GM19023 (cell line): ENCODE results near the gene HCST.

Experiments
- ATAC-seq: cut with Tn5 transposase; IDR thresholded peaks from one replicate; pipeline ENCODE4 v1.9.1; 2021; ENCODE audit warnings: mild to moderate bottlenecking, moderate library complexity; ENCODE audit not compliant: unreplicated experiment

HCST gene

DNA sequence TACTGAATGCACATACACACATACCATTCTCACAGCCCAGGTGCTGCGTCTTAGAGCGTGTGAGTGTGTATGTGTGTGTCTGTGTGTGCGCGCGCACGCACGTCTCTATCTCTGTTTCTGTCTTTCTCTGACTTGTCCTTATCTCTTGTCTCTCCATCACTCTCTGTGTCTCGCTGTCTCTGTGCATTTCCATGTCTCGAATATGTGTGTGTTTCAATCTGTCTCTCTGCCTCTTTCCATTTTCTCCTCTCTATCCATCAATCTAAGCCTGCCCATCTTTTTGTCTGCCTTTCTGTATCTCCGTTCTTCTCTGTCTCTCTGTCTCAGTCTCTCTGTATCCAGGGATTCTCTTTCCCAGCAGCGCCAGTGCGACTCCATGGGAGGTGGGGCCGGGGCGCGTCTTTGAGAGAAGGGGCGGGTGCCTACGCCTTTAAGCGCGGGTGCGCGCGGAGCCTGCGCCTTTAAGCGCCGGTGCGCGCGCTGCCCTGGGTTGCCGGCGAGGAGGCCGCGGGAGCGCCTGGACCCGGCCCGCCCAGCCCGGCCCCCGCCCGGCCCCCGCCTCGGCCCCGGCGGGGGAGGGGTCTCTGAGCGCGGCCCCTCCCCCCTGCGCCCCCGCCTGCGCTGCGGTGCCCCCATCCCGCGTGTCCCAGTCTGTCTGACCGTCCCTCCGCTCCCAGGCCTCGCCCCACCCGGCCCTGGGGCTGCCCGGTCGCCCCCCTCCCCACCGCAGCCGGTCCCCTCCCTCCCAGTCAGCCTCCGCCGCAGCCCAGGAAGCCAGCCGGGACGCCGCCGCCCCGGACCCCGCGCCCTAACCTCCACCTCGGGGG is 33.8 kb downstream of the HCST start, which contains the start of gene LRFN3:
TSS of gene LRFN3 (plus strand) at position 464 of the 827 bp plus-strand sequence. CDS start 3,052 bp downstream, outside the sequence.
- no peak for ATAC-seq

DNA sequence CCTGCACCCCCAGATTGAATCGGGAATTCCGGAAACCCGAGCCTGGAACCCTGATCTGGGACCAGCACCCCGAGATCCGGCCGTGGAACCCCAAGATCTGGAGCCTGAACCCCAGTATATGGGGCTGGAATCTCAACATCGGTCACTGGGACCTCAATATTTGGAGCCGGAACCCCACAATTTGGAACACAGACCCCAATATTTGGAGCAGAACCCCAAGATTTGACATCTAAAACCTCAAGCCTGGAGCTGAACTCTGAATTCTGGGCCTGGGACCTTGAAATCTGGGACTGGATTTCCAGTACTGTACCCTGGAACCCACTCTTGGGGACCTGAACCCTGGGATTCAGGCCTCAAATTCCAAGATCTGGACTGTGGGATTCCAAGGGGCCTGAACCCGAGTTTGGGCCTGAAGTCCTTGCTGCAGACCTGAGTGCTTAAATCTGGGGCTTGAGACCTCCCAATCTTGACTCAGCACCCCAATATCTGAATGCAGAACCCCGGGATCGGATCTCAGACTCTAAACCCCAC is 34.5 kb downstream of the HCST start:
- no peak for ATAC-seq

- no peak for ATAC-seq
Measured at GRCh38 chr19:35937345-35938281, 35.3 kb downstream of the HCST start.

- ATAC-seq: no peak
Measured at GRCh38 chr19:35938282-35939224, 36.2 kb downstream of the HCST start.

DNA sequence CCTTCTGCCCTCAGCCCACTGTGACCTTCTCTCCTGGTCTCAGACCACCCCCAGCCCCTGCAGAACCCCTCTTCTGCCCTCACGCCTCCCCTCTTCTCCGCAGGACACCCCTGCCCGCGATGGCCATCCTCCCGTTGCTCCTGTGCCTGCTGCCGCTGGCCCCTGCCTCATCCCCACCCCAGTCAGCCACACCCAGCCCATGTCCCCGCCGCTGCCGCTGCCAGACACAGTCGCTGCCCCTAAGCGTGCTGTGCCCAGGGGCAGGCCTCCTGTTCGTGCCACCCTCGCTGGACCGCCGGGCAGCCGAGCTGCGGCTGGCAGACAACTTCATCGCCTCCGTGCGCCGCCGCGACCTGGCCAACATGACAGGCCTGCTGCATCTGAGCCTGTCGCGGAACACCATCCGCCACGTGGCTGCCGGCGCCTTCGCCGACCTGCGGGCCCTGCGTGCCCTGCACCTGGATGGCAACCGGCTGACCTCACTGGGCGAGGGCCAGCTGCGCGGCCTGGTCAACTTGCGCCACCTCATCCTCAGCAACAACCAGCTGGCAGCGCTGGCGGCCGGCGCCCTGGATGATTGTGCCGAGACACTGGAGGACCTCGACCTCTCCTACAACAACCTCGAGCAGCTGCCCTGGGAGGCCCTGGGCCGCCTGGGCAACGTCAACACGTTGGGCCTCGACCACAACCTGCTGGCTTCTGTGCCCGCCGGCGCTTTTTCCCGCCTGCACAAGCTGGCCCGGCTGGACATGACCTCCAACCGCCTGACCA is 37.2 kb downstream of the HCST start:
- no peak for ATAC-seq

GRCh38 chr19:35940078-35940775 is 37.9 kb downstream of the HCST start:
- ATAC-seq: no peak

GRCh38 chr19:35940839-35941238 is 38.5 kb downstream of the HCST start:
- no peak for ATAC-seq

DNA sequence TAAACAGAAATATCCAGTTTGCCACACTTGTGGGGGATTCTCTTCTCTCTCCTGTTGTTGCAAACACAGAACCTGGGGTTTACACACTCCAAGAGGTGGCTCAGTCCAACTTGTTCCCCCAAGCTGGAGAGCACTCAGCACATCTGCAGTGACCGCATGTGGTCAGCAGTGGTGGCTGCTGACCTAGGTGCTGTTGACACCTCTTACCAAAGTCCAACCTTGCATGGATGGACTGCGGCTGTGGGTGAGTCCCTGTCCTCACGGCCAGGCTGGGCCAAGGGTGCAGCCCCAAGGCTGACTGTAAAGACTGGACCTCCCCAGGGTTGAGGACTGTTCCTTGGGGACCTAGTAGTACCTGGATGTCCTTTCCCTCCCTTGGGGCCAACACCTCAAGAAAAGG is 39.9 kb downstream of the HCST start:
- ATAC-seq: no peak

GRCh38 chr19:35943321-35944301 is 41.3 kb downstream of the HCST start:
- no peak for ATAC-seq

- ATAC-seq: no peak
Measured at GRCh38 chr19:35944556-35944955, 42.2 kb downstream of the HCST start.

GRCh38 chr19:35945121-35945790 is 42.9 kb downstream of the HCST start:
- ATAC-seq: no peak

DNA sequence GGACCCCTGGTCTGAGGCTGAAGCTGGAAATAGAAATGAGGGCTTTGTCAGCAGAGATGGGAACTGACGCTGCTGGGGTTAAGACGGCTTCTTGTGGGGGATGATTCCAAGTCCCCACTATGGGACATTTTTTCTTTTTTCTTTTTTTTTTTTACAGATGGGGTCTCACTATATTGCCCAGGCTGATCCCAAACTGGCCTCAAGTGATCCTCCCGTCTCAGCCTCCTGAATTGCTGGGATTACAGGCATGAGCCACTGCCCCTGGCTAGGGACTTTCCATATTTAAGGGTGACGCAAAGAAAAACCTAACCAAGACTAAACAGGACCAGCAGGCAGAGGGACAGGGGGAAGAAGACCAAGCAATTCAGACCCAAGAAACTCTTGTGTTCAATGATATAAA is 43.9 kb downstream of the HCST start:
- no peak for ATAC-seq

DNA sequence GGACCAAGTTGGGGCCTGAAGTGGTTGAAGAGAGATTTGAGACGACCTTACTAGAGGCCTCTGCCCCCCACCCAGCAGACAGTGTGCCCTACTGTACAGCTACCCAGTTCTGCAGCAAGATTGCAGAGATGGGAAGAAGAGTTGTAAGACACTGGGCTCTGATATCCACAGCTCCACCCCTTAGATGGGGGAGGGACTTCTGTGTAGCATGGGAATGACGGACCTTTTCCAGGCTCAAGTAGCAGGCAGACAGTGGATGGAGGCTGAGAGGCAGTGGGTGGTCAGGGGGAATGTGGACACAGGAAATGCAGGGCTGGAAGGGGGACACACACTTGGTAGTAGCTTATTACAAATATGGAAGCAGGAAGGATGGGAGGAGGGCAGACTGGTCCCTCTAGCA is 46.8 kb downstream of the HCST start:
- no peak for ATAC-seq
